HG02943 (cell line): Measurements from ENCODE around the gene DUS3L.

ENCODE experiments used
- ATAC-seq: cut with Tn5 transposase; IDR thresholded peaks from one replicate; pipeline ENCODE4 v1.9.1; 2021; ENCODE audit warnings: mild to moderate bottlenecking, low read depth, moderate library complexity; ENCODE audit not compliant: unreplicated experiment

DUS3L gene

GRCh38 chr19:5822181-5822844 is 31.4 kb upstream of the DUS3L start:
- no peak for ATAC-seq

- no peak for ATAC-seq
Observed at GRCh38 chr19:5821521-5822180, 30.7 kb upstream of the DUS3L start.

GRCh38 chr19:5820785-5821184 is 29.8 kb upstream of the DUS3L start:
- no peak for ATAC-seq

GRCh38 chr19:5818594-5818993 is 27.6 kb upstream of the DUS3L start:
- ATAC-seq, result no peak

GRCh38 chr19:5817218-5817617 is 26.3 kb upstream of the DUS3L start:
- ATAC-seq, result no peak

GRCh38 chr19:5814852-5815246 is 23.9 kb upstream of the DUS3L start:
- ATAC-seq, result no peak

- ATAC-seq, result no peak
Observed at GRCh38 chr19:5814123-5814851, 23.3 kb upstream of the DUS3L start.

GRCh38 chr19:5811117-5811516 is 20.2 kb upstream of the DUS3L start:
- no peak for ATAC-seq

- ATAC-seq, result no peak
Observed at GRCh38 chr19:5809469-5809868, 18.5 kb upstream of the DUS3L start.

- no peak for ATAC-seq
Observed at GRCh38 chr19:5809053-5809452, 18.1 kb upstream of the DUS3L start.

GRCh38 chr19:5808120-5808816 is 17.3 kb upstream of the DUS3L start:
- no peak for ATAC-seq

- no peak for ATAC-seq
Observed at GRCh38 chr19:5806905-5807304, 15.9 kb upstream of the DUS3L start.

- no peak for ATAC-seq
Observed at GRCh38 chr19:5806133-5806489, 15.1 kb upstream of the DUS3L start.

- no peak for ATAC-seq
Observed at GRCh38 chr19:5805462-5806132, 14.6 kb upstream of the DUS3L start.

- no peak for ATAC-seq
Observed at GRCh38 chr19:5804516-5805461, 13.8 kb upstream of the DUS3L start, which contains the start of gene NRTN. Gene NRTN (plus strand): TSS chr19:5805067. CDS start chr19:5824166, 19,099 bp downstream.

- ATAC-seq, result no peak
Observed at GRCh38 chr19:5803752-5804515, 13.0 kb upstream of the DUS3L start.

- no peak for ATAC-seq
Observed at GRCh38 chr19:5803441-5803751, 12.4 kb upstream of the DUS3L start.

GRCh38 chr19:5801796-5802619 is 11.0 kb upstream of the DUS3L start:
- no peak for ATAC-seq
